ENCODE data around the gene PLPP3. TPM values are rescaled to one million over a fixed set of nuclear protein-coding genes. Genes with fewer than 3 reads are reported as not detected.

Gene PLPP3
- total and polyA plus RNA-seq, 2 donors (not counting 1 experiment from before 2014, with no cell fraction given) = 343 to 465 TPM

- Histone ChIP-seq H2AFZ (ENCODE audit: low read length) (no peak overlapping the region), H3K9ac (ENCODE audit: insufficient read depth, low read length) (no peak overlapping the region), H3K9me3 (ENCODE audit: control insufficient read depth, insufficient read depth, low read depth, low read length) (no peaks in the 10 kb centered on the region), H4K20me1 (ENCODE audit: control insufficient read depth, extremely low read depth, insufficient read depth, low read length) (no peaks in the 10 kb centered on the region), H3K4me3 (replicated peaks in 1 of 4; ENCODE audit: control extremely low read depth in 1 of 4, insufficient read depth in 1 of 4, low read depth in 3 of 4, low read length in 4 of 4) (no peak overlapping the region), H3K36me3 (ENCODE audit: control insufficient read depth, insufficient read depth, low read length) (no peaks in the 10 kb centered on the region), H3K27me3 (ENCODE audit: control insufficient read depth, insufficient read depth, low read length) (no peaks in the 10 kb centered on the region), H3K79me2 (ENCODE audit: control insufficient read depth, insufficient read depth, low read length) (no peaks in the 10 kb centered on the region), H3K4me1 (ENCODE audit: control insufficient read depth, extremely low read depth, insufficient read depth, low read length) (no peaks in the 10 kb centered on the region), H3K4me2 (ENCODE audit: extremely low read depth, insufficient read depth, low read length) (no peak overlapping the region), H3K27ac (ENCODE audit: insufficient read depth, low read length) (no peak overlapping the region)
- TF ChIP-seq EZH2 (IDR thresholded peaks at IDR 0.05; ENCODE audit: low read length, missing control alignments) (no peak), CTCF (conservative IDR thresholded peaks at IDR 0.05 in 1 of 2, IDR thresholded peaks at IDR 0.05 in 1 of 2; ENCODE audit: low read depth in 1 of 2, low read length in 2 of 2) (no peak)
- no peak for DNase-seq (ENCODE audit: low read depth in 2 of 2)
Measured at GRCh38 chr1:56453016-56453415, 126.3 kb downstream of the PLPP3 start.

GRCh38 chr1:56452027-56453011 is 127.0 kb downstream of the PLPP3 start:
- DNase-seq (ENCODE audit: low read depth in 2 of 2) = no peak
- Histone ChIP-seq H4K20me1 (ENCODE audit: control insufficient read depth, extremely low read depth, insufficient read depth, low read length) (no peaks in the 10 kb centered on the region), H3K9ac (ENCODE audit: insufficient read depth, low read length) (no peak overlapping the region), H3K79me2 (ENCODE audit: control insufficient read depth, insufficient read depth, low read length) (no peaks in the 10 kb centered on the region), H3K27ac (ENCODE audit: insufficient read depth, low read length) (no peak overlapping the region), H3K36me3 (ENCODE audit: control insufficient read depth, insufficient read depth, low read length) (no peaks in the 10 kb centered on the region), H2AFZ (ENCODE audit: low read length) (no peak overlapping the region), H3K27me3 (ENCODE audit: control insufficient read depth, insufficient read depth, low read length) (no peaks in the 10 kb centered on the region), H3K4me2 (ENCODE audit: extremely low read depth, insufficient read depth, low read length) (no peak overlapping the region), H3K4me3 (replicated peaks in 1 of 4; ENCODE audit: control extremely low read depth in 1 of 4, insufficient read depth in 1 of 4, low read depth in 3 of 4, low read length in 4 of 4) (no peak overlapping the region), H3K4me1 (ENCODE audit: control insufficient read depth, extremely low read depth, insufficient read depth, low read length) (no peaks in the 10 kb centered on the region), H3K9me3 (ENCODE audit: control insufficient read depth, insufficient read depth, low read depth, low read length) (no peaks in the 10 kb centered on the region)
- TF ChIP-seq CTCF (conservative IDR thresholded peaks at IDR 0.05 in 1 of 2, IDR thresholded peaks at IDR 0.05 in 1 of 2; ENCODE audit: low read depth in 1 of 2, low read length in 2 of 2) (no peak), EZH2 (IDR thresholded peaks at IDR 0.05; ENCODE audit: low read length, missing control alignments) (no peak)

- no peak overlapping the region for H3K4me3 ChIP-seq (replicated peaks in 1 of 4; ENCODE audit: control extremely low read depth in 1 of 4, insufficient read depth in 1 of 4, low read depth in 3 of 4, low read length in 4 of 4)
- DNase-seq (ENCODE audit: low read depth in 2 of 2) = no peak
- H3K9me3 ChIP-seq (ENCODE audit: control insufficient read depth, insufficient read depth, low read depth, low read length) = no peaks in the 10 kb centered on the region
- no peak overlapping the region for H3K9ac ChIP-seq (ENCODE audit: insufficient read depth, low read length)
- no peaks in the 10 kb centered on the region for H3K79me2 ChIP-seq (ENCODE audit: control insufficient read depth, insufficient read depth, low read length)
- TF ChIP-seq CTCF (conservative IDR thresholded peaks at IDR 0.05 in 1 of 2, IDR thresholded peaks at IDR 0.05 in 1 of 2; ENCODE audit: low read depth in 1 of 2, low read length in 2 of 2) (no peak), EZH2 (IDR thresholded peaks at IDR 0.05; ENCODE audit: low read length, missing control alignments) (no peak)
- peaks cover 4% of the 10 kb centered on the region for H3K4me1 ChIP-seq (ENCODE audit: control insufficient read depth, extremely low read depth, insufficient read depth, low read length)
- H3K36me3 ChIP-seq (ENCODE audit: control insufficient read depth, insufficient read depth, low read length) = no peaks in the 10 kb centered on the region
- no peak overlapping the region for H3K4me2 ChIP-seq (ENCODE audit: extremely low read depth, insufficient read depth, low read length)
- no peak overlapping the region for H2AFZ ChIP-seq (ENCODE audit: low read length)
- no peaks in the 10 kb centered on the region for H4K20me1 ChIP-seq (ENCODE audit: control insufficient read depth, extremely low read depth, insufficient read depth, low read length)
- no peak overlapping the region for H3K27ac ChIP-seq (ENCODE audit: insufficient read depth, low read length)
- H3K27me3 ChIP-seq (ENCODE audit: control insufficient read depth, insufficient read depth, low read length) = no peaks in the 10 kb centered on the region
Measured at GRCh38 chr1:56451491-56451890, 127.9 kb downstream of the PLPP3 start.

All from fibroblast of lung (primary cell).